Panc1 (cell line): ENCODE data around the gene SLIT3.

Source experiments
- CTCF ChIP-seq: fragments of 450-650 bp; IDR thresholded peaks from 2 replicates; pipeline ENCODE4 v1.5.1; 2017; ENCODE audit warnings: mild to moderate bottlenecking
- POLR2AphosphoS5 ChIP-seq: IDR thresholded peaks from 2 replicates; pipeline ENCODE4 v1.6.1; 2012; ENCODE audit warnings: mild to moderate bottlenecking, low read depth, low read length, moderate library complexity
- REST ChIP-seq, 2 experiments: IDR thresholded peaks; 2 replicates each; pipeline ENCODE4 v1.6.1; 2011 to 2012; ENCODE audit warnings: low read depth in 2 of 2, control low read depth in 1 of 2, low read length in 1 of 2, mild to moderate bottlenecking in 1 of 2, moderate library complexity in 1 of 2; ENCODE audit not compliant: insufficient read depth in 1 of 2
- SIN3A ChIP-seq: IDR thresholded peaks from 2 replicates; pipeline ENCODE4 v1.6.1; 2012; ENCODE audit warnings: low read depth, mild to moderate bottlenecking, low read length, moderate library complexity, borderline replicate concordance; ENCODE audit not compliant: insufficient read depth

GRCh38 chr5:169119288-169120048, 181.5 kb downstream of the SLIT3 start:
- TF ChIP-seq CTCF, result no peak
- no peak for TF ChIP-seq SIN3A
- TF ChIP-seq REST (IDR thresholded peaks at IDR 0.05; ENCODE audit: insufficient read depth in 1 of 2, low read depth in 2 of 2, low read length in 1 of 2), result no peak
- TF ChIP-seq POLR2AphosphoS5, result no peak
